GM23248 (cell line): ENCODE data around the gene ZMAT2. TPM values are rescaled to one million over a fixed set of nuclear protein-coding genes. Genes with fewer than 3 reads are reported as not detected.
"Not testable (repeated sequence)": the region's sequence is repeated elsewhere in the genome, so short reads cannot be mapped to it uniquely, and the experiment has no call there.

ENCODE experiments used
- DNase-seq: peaks from one replicate; pipeline ENCODE4 v3.0.0-alpha.2; 2015
- H2AFZ ChIP-seq: fragments of 200-600 bp; sonication (generic); 2 replicates; pipeline ENCODE4 v1.6.1; 2016; ENCODE audit warnings: antibody characterized with exemption
- H3F3A ChIP-seq: fragments of 200-600 bp; sonication (generic); 2 replicates; pipeline ENCODE4 v1.6.1; 2016; ENCODE audit warnings: mild to moderate bottlenecking, antibody characterized with exemption, mixed run types; ENCODE audit not compliant: insufficient read depth
- H3K27ac ChIP-seq: fragments of 200-600 bp; sonication (generic); 2 replicates; pipeline ENCODE4 v1.5.1; 2016; ENCODE audit warnings: mild to moderate bottlenecking
- H3K27me3 ChIP-seq: fragments of 200-600 bp; sonication (generic); replicated peaks from 2 replicates; pipeline ENCODE4 v1.6.1; 2016; ENCODE audit warnings: mild to moderate bottlenecking; ENCODE audit not compliant: insufficient read depth
- H3K36me3 ChIP-seq: fragments of 200-600 bp; sonication (generic); 2 replicates; pipeline ENCODE4 v1.6.1; 2016; ENCODE audit warnings: low read depth, mild to moderate bottlenecking
- H3K4me1 ChIP-seq: fragments of 200-600 bp; sonication (generic); 2 replicates; pipeline ENCODE4 v1.6.1; 2016; ENCODE audit warnings: mild to moderate bottlenecking; ENCODE audit not compliant: insufficient read depth
- H3K4me2 ChIP-seq: fragments of 200-600 bp; sonication (generic); one replicate; pipeline ENCODE4 v1.6.1; 2016; ENCODE audit warnings: mild to moderate bottlenecking; ENCODE audit not compliant: unreplicated experiment
- H3K4me3 ChIP-seq: fragments of 200-600 bp; sonication (generic); 2 replicates; pipeline ENCODE4 v1.5.1; 2016; ENCODE audit warnings: mild to moderate bottlenecking
- H3K79me2 ChIP-seq: fragments of 200-600 bp; sonication (generic); 2 replicates; pipeline ENCODE4 v1.6.1; 2016; ENCODE audit warnings: mild to moderate bottlenecking; ENCODE audit not compliant: insufficient read depth
- H3K9ac ChIP-seq: fragments of 200-600 bp; sonication (generic); 2 replicates; pipeline ENCODE4 v1.6.1; 2016; ENCODE audit warnings: mild to moderate bottlenecking
- H3K9me2 ChIP-seq: fragments of 200-600 bp; sonication (generic); 2 replicates; pipeline ENCODE4 v1.6.1; 2016; ENCODE audit warnings: mixed run types, mild to moderate bottlenecking, moderate library complexity; ENCODE audit not compliant: insufficient read depth
- H3K9me3 ChIP-seq: fragments of 200-600 bp; sonication (generic); one replicate; pipeline ENCODE4 v1.6.1; 2017; ENCODE audit warnings: low read depth
- H4K20me1 ChIP-seq: fragments of 200-600 bp; sonication (generic); 2 replicates; pipeline ENCODE4 v1.6.0; 2016; ENCODE audit not compliant: insufficient read depth
- EZH2 ChIP-seq: fragments of 200-600 bp; sonication (generic); IDR thresholded peaks from 2 replicates; pipeline ENCODE4 v1.6.1; 2018; ENCODE audit warnings: antibody characterized with exemption, mild to moderate bottlenecking; ENCODE audit not compliant: insufficient read depth, poor library complexity, severe bottlenecking
- EZH2phosphoT487 ChIP-seq: fragments of 200-600 bp; sonication (generic); IDR thresholded peaks from 2 replicates; pipeline ENCODE4 v1.6.1; 2018; ENCODE audit warnings: antibody characterized with exemption, moderate library complexity, mild to moderate bottlenecking, low read depth; ENCODE audit not compliant: insufficient read depth
- WGBS, 2 experiments: methylation state at CpG; one replicate each; pipeline ENCODE4 v1.1.6; 2015 to 2017; ENCODE audit warnings: low lambda C conversion rate in 2 of 2, low coverage in 1 of 2; ENCODE audit errors: missing lambda C conversion rate in 2 of 2; 5-methylcytosine and 5-hydroxymethylcytosine counted together
- in situ Hi-C: fragments of 300-500 bp; cut with MboI; formaldehyde crosslinking; loops from 2 replicates; pipeline ENCODE4 v1.15.0; 2020
- polyA plus RNA-seq: library from polyadenylated mRNA; unstranded; fragments of >200 nt; fragmentation: Nextera tagmentation; extraction: Ambion mirVana; gene quantifications from 2 replicates; pipeline ENCODE4 v1.2.1, GENCODE V29; 2016
- total RNA-seq: library from RNA; depleted of rRNA; stranded (reverse); fragments of >200 nt; shearing (Covaris generic); gene quantifications from 2 replicates; pipeline ENCODE4 v1.2.3, GENCODE V29; 2014

Gene ZMAT2
- total and polyA plus RNA-seq, 2 experiments from 2014 or later = 36.3 to 43.1 TPM

DNA sequence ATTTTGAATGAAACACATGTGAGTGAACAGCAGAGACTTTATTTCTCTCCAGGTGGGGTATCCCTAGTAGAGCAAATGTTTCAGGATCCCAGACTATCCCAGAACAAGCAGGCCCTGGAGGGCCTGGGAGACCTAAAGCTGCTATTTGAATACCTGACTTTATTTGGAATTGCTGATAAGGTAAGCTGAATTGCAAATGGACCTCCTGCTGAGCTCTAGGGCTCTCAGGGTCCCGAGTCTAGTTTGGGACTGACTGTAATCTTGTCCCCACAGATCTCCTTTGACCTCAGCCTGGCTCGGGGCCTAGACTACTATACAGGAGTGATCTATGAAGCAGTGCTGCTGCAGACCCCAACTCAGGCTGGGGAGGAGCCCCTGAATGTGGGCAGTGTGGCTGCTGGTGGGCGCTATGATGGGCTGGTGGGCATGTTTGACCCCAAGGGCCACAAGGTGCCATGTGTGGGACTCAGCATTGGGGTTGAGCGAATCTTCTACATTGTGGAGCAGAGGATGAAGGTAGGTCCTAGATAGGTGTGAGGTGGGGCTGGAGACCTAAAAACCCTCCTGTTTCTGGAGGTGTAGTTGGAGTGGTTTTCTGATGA lies 3.3 kb upstream of the ZMAT2 start:
- no peak overlapping the region for H3K4me3 ChIP-seq
- H3K9me3 ChIP-seq = no peaks in the 10 kb centered on the region
- H3K27me3 ChIP-seq = no peaks in the 10 kb centered on the region
- H3K79me2 ChIP-seq = peaks cover 63% of the 10 kb centered on the region
- no peaks in the 10 kb centered on the region for H3K9me2 ChIP-seq
- no peak for DNase-seq
- H3F3A ChIP-seq = peaks cover 32% of the 10 kb centered on the region
- peaks cover 33% of the 10 kb centered on the region for H3K36me3 ChIP-seq
- H2AFZ ChIP-seq = no peak overlapping the region
- WGBS, 2 experiments = 77 to 81% methylated on average over 4 of the region's 4 CpGs
- H3K4me2 ChIP-seq = no peak overlapping the region
- TF ChIP-seq EZH2 (no peak), EZH2phosphoT487 (no peak)
- H3K4me1 ChIP-seq = peaks cover 22% of the 10 kb centered on the region
- no peak overlapping the region for H3K9ac ChIP-seq
- in situ Hi-C loops = no loop called here
- no peak overlapping the region for H3K27ac ChIP-seq
- H4K20me1 ChIP-seq = no peaks in the 10 kb centered on the region

DNA sequence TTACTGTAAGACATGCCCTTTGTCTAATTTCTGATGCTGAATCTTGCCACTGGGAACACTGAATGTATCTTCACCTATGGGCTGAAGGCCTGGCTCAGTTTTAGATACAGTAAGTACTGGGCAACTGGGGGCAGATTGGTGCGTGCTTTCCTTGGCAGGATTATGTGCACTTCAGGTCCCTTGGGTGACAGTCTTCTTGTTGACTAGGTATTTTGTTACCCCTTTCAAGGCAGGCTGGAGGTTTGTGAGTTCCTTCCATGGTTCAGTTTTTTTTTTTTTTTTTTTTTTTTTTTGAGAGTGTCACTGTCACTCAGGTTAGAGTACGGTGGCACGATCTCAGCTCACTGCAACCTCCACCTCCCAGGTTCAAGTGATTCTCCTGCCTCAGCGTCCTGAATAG lies 7.6 kb downstream of the ZMAT2 start:
- TF ChIP-seq EZH2phosphoT487 (no peak), EZH2 (no peak)
- H3K9me3 ChIP-seq = no peaks in the 10 kb centered on the region
- no peak overlapping the region for H2AFZ ChIP-seq
- H3F3A ChIP-seq = peaks cover 30% of the 10 kb centered on the region
- no peak overlapping the region for H3K27ac ChIP-seq
- no peaks in the 10 kb centered on the region for H3K9me2 ChIP-seq
- H4K20me1 ChIP-seq = no peaks in the 10 kb centered on the region
- no peaks in the 10 kb centered on the region for H3K4me1 ChIP-seq
- in situ Hi-C loops = no loop called here
- H3K4me2 ChIP-seq = no peak overlapping the region
- DNase-seq = no peak
- no peaks in the 10 kb centered on the region for H3K27me3 ChIP-seq
- no peak overlapping the region for H3K9ac ChIP-seq
- H3K79me2 ChIP-seq = peaks cover 10% of the 10 kb centered on the region
- no peak overlapping the region for H3K4me3 ChIP-seq
- 100% methylated on average over 2 to 4 of the region's 4 CpGs for WGBS, 2 experiments
- peaks cover 39% of the 10 kb centered on the region for H3K36me3 ChIP-seq

DNA sequence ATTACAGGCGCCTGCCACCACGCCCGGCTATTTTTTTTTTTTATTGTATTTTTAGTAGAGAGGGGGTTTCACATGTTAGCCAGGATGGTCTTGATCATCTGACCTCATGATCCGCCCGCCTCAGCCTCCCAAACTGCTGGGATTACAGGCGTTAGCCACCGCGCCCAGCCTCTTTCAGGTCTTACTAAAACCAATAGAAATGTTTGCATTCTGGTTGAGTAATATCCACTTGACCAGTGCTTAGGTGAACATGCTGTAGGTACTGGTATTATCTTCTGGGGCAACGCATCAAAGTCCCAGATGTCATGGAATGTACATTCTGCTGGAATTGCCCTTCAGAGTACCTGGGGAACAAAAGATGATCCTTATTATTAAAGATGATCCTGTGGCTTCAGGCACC lies 8.5 kb downstream of the ZMAT2 start:
- H3K4me1 ChIP-seq, DNase-seq, H3K27me3 ChIP-seq, H3K4me3 ChIP-seq, H3K9me2 ChIP-seq, H3K79me2 ChIP-seq, in situ Hi-C loops, H2AFZ ChIP-seq, H3K9ac ChIP-seq, H3K9me3 ChIP-seq, H4K20me1 ChIP-seq, H3K27ac ChIP-seq, H3K4me2 ChIP-seq: not testable (repeated sequence)
- Histone ChIP-seq H3F3A (peaks cover 30% of the 10 kb centered on the region), H3K36me3 (peaks cover 31% of the 10 kb centered on the region)
- WGBS, 2 experiments = 96 to 97% methylated on average over 9 of the region's 9 CpGs

DNA sequence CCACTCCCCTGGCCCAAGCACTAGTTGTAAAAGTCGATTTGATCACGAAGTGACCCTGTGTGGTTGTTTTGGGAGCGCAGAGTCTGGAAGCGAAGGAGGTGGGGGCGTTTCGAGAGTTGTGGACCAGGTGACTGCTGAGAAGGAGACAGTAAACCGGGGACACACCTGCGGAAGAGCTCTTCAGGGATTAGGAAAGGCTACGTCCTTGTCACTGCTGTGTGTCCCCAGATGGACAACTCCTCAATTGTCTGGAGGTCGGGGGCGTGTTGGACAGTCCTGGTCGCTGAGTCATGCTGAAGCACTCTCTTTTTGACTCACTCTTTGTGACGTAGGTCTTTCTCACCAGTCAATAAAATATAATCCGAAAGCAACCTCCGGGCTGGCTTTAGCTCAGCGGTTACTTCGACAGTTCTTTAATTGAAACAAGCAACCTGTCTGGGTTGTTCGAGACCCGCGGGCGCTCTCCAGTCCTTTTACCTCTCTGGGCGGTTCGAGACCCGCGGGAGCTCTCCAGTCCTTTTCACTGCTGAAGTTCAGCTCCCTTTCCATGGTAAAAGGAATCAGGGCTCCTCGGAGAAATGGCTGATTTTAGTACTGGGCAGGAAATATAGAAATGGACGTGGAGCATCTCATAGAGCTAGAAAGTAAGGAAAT lies 10.8 kb downstream of the ZMAT2 start:
- Histone ChIP-seq H2AFZ (peak overlapping the region; percentile 95), H3K79me2 (no peaks in the 10 kb centered on the region), H4K20me1 (no peaks in the 10 kb centered on the region), H3K27me3 (no peaks in the 10 kb centered on the region), H3F3A (peaks cover 24% of the 10 kb centered on the region), H3K4me1 (no peaks in the 10 kb centered on the region), H3K9me2 (no peaks in the 10 kb centered on the region), H3K4me2 (peak overlapping the region; percentile 95), H3K9ac (peak overlapping the region; percentile 78), H3K36me3 (peaks cover 10% of the 10 kb centered on the region; the same call in 1 of the 2 replicates), H3K4me3 (peak overlapping the region; percentile 88), H3K27ac (peak overlapping the region; percentile 85), H3K9me3 (no peaks in the 10 kb centered on the region)
- peak; percentile 98 for DNase-seq
- no peak for TF ChIP-seq EZH2
- no peak for TF ChIP-seq EZH2phosphoT487
- 3 to 4% methylated on average over 26 to 27 of the region's 27 CpGs for WGBS, 2 experiments
- in situ Hi-C loops = no loop called here
